ENCODE measurements around the gene DAGLA. TPM values are rescaled to one million over a fixed set of nuclear protein-coding genes. Genes with fewer than 3 reads are reported as not detected.

Gene DAGLA
- total and polyA plus RNA-seq, 12 donors: 0.44 to 4.2 (median 2.3) TPM

DNA sequence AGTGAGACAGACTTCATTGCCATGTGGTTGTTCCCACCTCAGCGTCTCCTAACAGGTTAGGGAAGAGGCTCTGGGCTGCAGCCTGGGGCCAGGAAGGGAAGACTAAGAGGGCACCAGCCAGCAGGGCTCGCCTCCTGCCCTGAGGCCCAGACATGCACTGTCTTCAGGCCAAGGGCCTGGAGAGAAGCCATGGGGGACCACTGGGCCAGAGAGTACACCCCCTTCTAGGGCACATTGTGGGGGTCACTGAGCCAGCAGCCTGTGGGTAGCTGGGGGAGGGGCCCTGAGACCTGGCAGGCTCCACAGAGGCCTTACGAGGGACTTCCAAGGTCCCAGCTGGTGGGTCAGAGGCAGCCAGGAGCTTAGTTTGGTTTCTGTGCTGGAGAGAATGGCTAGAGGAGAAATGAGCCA is 47.2 kb downstream of the DAGLA start:
- intact Hi-C loops (cut with DNase I): no loop called here
- H3K36me3 ChIP-seq (replicated peaks in 1 of 2): no peaks in the 10 kb centered on the region

DNA sequence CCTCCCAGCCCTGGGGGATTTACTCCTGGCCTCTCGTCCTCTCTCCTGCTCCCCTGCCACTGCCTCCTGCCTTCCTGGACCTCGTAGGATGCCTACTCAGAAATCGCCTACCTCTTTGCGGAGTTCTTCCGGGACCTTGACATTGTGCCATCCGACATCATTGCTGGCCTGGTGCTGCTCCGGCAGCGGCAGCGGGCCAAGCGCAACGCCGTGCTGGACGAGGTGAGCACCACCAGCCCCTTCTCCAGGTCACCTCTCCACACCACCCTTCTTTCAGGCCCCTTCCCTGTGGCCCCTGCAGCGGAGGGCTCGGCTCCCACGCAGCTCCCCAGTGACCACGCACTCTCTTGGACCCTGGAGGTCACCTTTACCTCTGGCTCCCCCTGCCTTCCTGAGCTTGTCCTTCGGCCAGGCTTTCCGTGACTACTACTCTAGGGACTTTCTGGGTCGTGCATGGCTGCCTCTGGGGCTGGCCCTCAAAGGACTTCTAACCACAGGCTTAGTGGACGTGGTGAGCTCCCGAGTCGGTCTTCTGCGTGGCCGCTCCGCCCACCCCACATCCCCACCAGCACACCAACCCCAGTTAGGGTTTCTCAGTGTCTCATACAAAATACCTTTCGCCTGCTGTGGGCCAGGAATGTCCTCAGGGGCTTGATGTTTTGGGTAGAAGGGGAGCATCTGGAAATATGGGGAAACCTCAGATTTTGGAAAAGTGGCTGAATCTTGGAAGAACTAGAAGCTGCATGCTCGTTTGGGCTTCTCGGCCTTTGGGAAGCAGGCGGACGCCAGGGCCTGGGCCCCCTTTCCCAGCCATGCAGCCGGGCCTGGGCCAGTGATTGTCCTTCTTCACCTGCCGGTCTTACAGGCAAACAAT is 48.1 kb downstream of the DAGLA start:
- TF ChIP-seq, protein P1, sequence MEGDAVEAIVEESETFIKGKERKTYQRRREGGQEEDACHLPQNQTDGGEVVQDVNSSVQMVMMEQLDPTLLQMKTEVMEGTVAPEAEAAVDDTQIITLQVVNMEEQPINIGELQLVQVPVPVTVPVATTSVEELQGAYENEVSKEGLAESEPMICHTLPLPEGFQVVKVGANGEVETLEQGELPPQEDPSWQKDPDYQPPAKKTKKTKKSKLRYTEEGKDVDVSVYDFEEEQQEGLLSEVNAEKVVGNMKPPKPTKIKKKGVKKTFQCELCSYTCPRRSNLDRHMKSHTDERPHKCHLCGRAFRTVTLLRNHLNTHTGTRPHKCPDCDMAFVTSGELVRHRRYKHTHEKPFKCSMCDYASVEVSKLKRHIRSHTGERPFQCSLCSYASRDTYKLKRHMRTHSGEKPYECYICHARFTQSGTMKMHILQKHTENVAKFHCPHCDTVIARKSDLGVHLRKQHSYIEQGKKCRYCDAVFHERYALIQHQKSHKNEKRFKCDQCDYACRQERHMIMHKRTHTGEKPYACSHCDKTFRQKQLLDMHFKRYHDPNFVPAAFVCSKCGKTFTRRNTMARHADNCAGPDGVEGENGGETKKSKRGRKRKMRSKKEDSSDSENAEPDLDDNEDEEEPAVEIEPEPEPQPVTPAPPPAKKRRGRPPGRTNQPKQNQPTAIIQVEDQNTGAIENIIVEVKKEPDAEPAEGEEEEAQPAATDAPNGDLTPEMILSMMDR (IDR thresholded peaks at IDR 0.05): no peak
- no peak for TF ChIP-seq POLR2A (IDR thresholded peaks at IDR 0.05)
- Histone ChIP-seq H3K4me3 (no peak overlapping the region), H3K27me3 (no peaks in the 10 kb centered on the region), H3K9me3 (replicated peaks in 1 of 3) (no peaks in the 10 kb centered on the region), H3K4me1 (replicated peaks in 1 of 2) (peaks cover 0 to 5% of the 10 kb centered on the region in 2 donors), H3K36me3 (replicated peaks in 1 of 2) (no peaks in the 10 kb centered on the region), H3K27ac (no peak overlapping the region)
- WGBS, 4 donors: 90 to 94% (median 92%) methylated on average over 29 to 33 of the region's 33 CpGs
- no peak for DNase-seq
- intact Hi-C loops (cut with DNase I): no loop called here

More for the DNA sequence above, 47.2 kb downstream of the DAGLA start:
- H3K4me3 ChIP-seq: no peak overlapping the region
- no peak for TF ChIP-seq POLR2A (IDR thresholded peaks at IDR 0.05)
- TF ChIP-seq, protein P1 (IDR thresholded peaks at IDR 0.05): no peak
- H3K27me3 ChIP-seq: no peaks in the 10 kb centered on the region
- no peaks in the 10 kb centered on the region for H3K9me3 ChIP-seq (replicated peaks in 1 of 3)
- 78 to 85% (median 85%) methylated on average over 1 to 3 of the region's 3 CpGs; no CpG with 5 or more reads in 1 of the 4 donors for WGBS, 4 donors
- no peak overlapping the region for H3K27ac ChIP-seq
- DNase-seq: no peak
- no peaks in the 10 kb centered on the region for H3K4me1 ChIP-seq (replicated peaks in 1 of 2)

DNA sequence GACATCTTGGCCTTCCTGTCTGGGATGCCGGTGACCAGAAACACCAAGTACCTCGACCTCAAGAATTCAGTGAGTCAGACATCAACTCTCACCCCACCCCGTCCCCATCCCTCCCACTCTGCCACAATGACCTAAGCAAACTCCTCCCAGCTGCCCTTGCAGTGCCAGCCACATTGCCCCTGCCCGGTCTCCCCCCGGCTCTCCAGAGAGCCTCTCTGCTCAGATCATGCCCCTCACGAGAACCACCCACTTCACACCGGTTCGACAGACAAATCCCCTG is 48.7 kb downstream of the DAGLA start:
- Histone ChIP-seq H3K4me3 (no peak overlapping the region), H3K4me1 (replicated peaks in 1 of 2) (peaks cover 0 to 5% of the 10 kb centered on the region in 2 donors), H3K27me3 (no peaks in the 10 kb centered on the region), H3K27ac (no peak overlapping the region), H3K9me3 (replicated peaks in 1 of 3) (no peaks in the 10 kb centered on the region), H3K36me3 (replicated peaks in 1 of 2) (no peaks in the 10 kb centered on the region)
- WGBS, 4 donors: 58 to 77% (median 74%) methylated on average over 8 of the region's 8 CpGs
- TF ChIP-seq POLR2A (IDR thresholded peaks at IDR 0.05): no peak
- TF ChIP-seq, protein P1 (IDR thresholded peaks at IDR 0.05): no peak
- intact Hi-C loops (cut with DNase I): no loop called here
- DNase-seq: no peak

DNA sequence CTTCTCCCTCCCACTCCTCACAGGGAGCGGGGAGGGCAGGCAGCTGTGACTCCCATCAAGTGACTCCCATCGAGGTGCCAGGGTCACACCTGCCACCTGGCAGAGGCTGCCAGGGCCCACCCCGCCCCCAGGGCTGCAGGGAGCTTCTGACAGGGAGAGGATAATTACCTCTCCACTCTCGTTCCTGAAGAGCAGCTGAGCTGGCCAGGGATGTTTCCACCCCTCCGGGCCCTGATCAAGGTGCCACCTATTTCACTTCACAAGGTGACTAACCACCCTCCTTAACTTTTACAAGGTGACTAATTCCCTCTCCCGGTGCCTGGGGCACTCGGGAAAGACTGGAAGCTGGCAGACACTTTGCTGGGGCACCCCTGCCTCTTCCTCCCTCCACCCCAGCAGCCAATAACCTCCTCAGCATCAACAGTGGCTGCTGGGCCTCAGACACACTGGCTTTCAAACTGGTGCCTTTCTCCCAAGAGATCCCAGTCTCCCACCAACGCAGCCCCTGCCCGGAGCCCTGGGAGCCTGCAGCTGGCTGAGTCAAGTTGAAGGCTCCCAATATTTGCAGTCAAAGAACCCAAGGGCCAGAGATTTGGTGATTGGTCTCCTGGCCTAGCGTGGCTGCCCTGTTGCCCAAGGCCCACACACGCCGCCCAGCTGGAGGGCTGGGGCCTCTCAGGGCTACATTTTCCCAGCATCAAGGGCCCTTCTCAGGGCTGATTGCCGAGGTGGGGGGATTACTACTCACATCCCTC is 50.2 kb downstream of the DAGLA start:
- intact Hi-C loops (cut with DNase I): no loop called here

More for the DNA sequence above, 50.2 kb downstream of the DAGLA start:
- Histone ChIP-seq H3K27ac (no peak overlapping the region), H3K9me3 (replicated peaks in 1 of 3) (no peaks in the 10 kb centered on the region), H3K36me3 (replicated peaks in 1 of 2) (no peaks in the 10 kb centered on the region), H3K27me3 (no peaks in the 10 kb centered on the region), H3K4me1 (replicated peaks in 1 of 2) (peaks cover 0 to 5% of the 10 kb centered on the region in 2 donors), H3K4me3 (no peak overlapping the region)
- 81 to 88% (median 85%) methylated on average over 10 to 13 of the region's 13 CpGs for WGBS, 4 donors
- DNase-seq: no peak
- TF ChIP-seq, protein P1 (IDR thresholded peaks at IDR 0.05): no peak
- no peak for TF ChIP-seq POLR2A (IDR thresholded peaks at IDR 0.05)
